ENCODE measurements around the gene MAFB.

The MAFB gene

DNA sequence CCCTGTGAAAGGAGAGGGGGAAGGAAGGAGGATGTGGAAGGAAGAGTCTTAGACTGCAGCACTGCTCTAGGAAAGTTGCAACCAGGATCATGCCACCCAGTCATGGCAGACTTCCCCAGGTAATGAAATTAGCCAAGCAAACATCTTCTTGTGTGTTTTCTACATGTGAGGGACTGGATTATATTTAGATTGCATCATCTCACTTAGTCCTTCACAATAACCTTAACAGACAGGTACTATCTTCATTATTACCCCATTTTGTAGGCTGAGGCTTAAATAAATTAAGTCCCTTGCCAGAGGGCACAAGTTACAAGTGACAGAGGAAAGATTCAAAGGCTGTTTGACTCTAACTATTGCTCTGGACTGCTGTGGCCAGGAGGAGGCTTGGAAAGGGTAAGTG lies 9.7 kb upstream of the MAFB start:
- Histone ChIP-seq H3K4me2 (ENCODE audit: low read length) (no peak overlapping the region), H3K27me3 (ENCODE audit: control insufficient read depth, insufficient read depth, low read length) (peaks cover 44% of the 10 kb centered on the region), H3K9ac (ENCODE audit: low read depth, low read length) (no peak overlapping the region), H3K9me3 (replicated peaks; ENCODE audit: low read length) (no peaks in the 10 kb centered on the region), H3K36me3 (ENCODE audit: insufficient read depth, low read length) (no peaks in the 10 kb centered on the region), H3K4me1 (ENCODE audit: control insufficient read depth, insufficient read depth, low read length) (no peaks in the 10 kb centered on the region), H3K4me3 (ENCODE audit: low read length) (no peak overlapping the region)

DNA sequence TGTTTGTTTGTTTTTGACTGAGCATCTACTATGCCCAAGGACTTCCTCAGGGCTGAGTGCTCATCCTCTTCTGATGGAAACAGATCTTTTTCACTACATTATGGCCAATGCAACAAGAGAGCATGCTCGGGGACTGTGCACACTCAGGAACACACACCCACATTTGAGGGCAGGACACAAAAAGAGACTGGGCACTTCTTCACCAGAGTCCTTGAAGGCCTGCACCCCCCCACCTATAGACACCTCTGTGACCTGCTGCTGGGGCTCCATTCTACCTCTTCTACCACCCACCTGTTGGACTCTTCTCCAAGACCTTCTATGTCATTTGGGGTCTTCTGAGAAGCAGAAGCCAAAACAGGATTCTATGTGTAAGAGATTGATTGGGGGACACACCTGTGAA lies 9.2 kb upstream of the MAFB start:
- Histone ChIP-seq H3K36me3 (ENCODE audit: insufficient read depth, low read length) (no peaks in the 10 kb centered on the region), H3K4me3 (ENCODE audit: low read length) (no peak overlapping the region), H3K9me3 (replicated peaks; ENCODE audit: low read length) (no peaks in the 10 kb centered on the region), H3K4me1 (ENCODE audit: control insufficient read depth, insufficient read depth, low read length) (no peaks in the 10 kb centered on the region), H3K27me3 (ENCODE audit: control insufficient read depth, insufficient read depth, low read length) (peaks cover 47% of the 10 kb centered on the region), H3K9ac (ENCODE audit: low read depth, low read length) (no peak overlapping the region), H3K4me2 (ENCODE audit: low read length) (no peak overlapping the region)

DNA sequence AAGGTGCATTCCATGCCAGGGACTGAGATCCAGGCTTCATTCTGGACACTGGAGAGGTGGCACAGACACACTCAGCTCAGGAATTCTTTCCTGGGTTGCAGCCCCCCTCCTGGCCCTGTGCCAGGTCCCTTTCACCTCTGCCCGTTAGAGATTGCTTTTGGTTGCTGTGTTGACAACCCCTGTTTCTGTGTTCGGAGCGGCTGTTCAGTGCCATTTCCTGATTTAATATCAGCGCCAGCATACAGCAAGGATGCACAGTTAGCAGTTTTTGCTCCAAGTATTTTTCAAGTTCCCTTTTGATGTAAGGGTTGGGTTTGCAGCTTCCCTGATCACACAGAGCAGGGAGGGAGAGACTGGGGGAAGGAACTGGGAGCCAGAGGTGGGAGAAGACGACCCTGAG lies 8.5 kb upstream of the MAFB start:
- Histone ChIP-seq H3K4me2 (ENCODE audit: low read length) (no peak overlapping the region), H3K4me1 (ENCODE audit: control insufficient read depth, insufficient read depth, low read length) (no peaks in the 10 kb centered on the region), H3K27me3 (ENCODE audit: control insufficient read depth, insufficient read depth, low read length) (peaks cover 54% of the 10 kb centered on the region), H3K4me3 (ENCODE audit: low read length) (no peak overlapping the region), H3K9ac (ENCODE audit: low read depth, low read length) (no peak overlapping the region), H3K9me3 (replicated peaks; ENCODE audit: low read length) (no peaks in the 10 kb centered on the region), H3K36me3 (ENCODE audit: insufficient read depth, low read length) (no peaks in the 10 kb centered on the region)

DNA sequence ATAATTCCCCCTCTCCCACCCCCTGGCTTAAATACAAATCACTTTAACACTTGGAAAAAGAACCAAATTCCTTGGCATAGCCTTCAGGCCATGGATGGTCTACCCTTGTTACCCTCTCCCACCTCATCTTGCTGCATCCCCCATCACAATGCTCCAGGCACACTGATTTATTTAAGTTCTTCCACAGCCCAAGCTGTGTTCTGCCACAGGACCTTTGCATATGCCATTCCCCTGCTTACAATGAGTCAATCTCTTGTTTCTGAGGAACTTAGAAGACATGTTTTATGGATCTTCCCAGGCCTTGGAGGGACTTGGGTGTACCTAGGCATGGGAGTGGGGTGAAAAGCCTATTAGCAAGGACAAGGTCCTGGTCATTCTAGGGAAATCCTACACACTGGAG lies 6.2 kb upstream of the MAFB start:
- Histone ChIP-seq H3K27me3 (ENCODE audit: control insufficient read depth, insufficient read depth, low read length) (peaks cover 78% of the 10 kb centered on the region), H3K9ac (ENCODE audit: low read depth, low read length) (no peak overlapping the region), H3K4me1 (ENCODE audit: control insufficient read depth, insufficient read depth, low read length) (peaks cover 2% of the 10 kb centered on the region), H3K4me2 (ENCODE audit: low read length) (no peak overlapping the region), H3K9me3 (replicated peaks; ENCODE audit: low read length) (no peaks in the 10 kb centered on the region), H3K4me3 (ENCODE audit: low read length) (no peak overlapping the region), H3K36me3 (ENCODE audit: insufficient read depth, low read length) (no peaks in the 10 kb centered on the region)

DNA sequence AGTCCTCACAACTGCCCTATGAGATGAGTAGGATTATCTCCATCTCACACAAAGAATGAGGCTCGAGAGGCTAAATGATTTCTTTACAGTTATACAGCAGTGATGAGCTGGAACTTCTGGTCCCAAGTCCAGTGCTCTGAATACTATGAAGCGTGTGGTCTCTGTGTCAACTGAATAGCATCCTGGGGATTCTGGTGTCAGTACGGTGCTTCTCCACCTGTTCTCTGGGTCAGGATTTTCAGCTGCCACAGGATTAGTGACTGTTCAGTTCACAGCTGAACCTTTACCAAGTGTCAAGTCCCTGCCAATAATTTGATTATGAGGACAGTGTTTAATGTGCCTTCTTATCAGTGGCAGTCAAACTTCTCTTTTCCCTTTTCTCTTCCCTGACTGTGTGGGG lies 5.2 kb upstream of the MAFB start:
- Histone ChIP-seq H3K9ac (ENCODE audit: low read depth, low read length) (no peak overlapping the region), H3K36me3 (ENCODE audit: insufficient read depth, low read length) (no peaks in the 10 kb centered on the region), H3K4me3 (ENCODE audit: low read length) (no peak overlapping the region), H3K27me3 (ENCODE audit: control insufficient read depth, insufficient read depth, low read length) (peaks cover 76% of the 10 kb centered on the region), H3K4me2 (ENCODE audit: low read length) (no peak overlapping the region), H3K9me3 (replicated peaks; ENCODE audit: low read length) (no peaks in the 10 kb centered on the region), H3K4me1 (ENCODE audit: control insufficient read depth, insufficient read depth, low read length) (peaks cover 11% of the 10 kb centered on the region)

DNA sequence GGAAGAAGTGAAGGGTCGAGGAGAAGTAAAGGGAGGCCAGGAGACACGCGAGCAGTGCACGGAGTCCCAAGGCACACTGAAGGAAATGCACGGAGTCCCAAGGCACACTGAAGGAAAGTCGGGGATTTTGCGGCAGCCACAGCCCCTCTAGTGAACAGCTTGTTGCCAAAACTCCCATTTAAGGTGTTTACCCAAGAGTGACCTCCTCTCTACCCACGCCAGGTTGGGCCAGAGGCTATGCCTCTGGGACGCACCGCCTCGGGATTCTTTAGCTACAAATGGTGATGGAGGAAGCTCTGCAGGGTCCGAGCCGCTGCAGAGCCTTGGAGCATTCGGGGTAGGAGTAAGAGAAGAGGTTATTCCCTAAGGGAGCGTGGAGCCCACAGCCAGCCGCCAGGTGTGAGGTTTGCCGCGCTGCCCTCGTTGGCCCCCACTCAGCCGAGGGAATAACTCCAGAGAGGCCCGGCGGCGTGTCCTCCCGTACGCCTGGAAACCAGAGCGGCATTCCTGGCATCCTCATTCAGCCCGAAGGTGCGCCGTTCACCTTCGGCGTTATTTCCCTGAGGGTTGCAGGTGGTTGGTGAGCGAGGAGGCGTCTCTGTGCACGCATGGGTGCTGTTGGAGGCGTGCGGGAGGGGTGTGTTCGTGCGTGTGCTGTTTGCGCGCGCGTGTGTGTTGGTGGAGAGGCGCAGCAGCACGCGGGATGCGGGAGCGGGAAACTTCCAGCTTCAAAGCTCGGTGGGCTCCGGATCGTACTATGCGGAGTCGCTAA lies 3.4 kb upstream of the MAFB start:
- no peak overlapping the region for H3K9ac ChIP-seq (ENCODE audit: low read depth, low read length)
- H3K36me3 ChIP-seq (ENCODE audit: insufficient read depth, low read length), result no peaks in the 10 kb centered on the region
- no peak overlapping the region for H3K4me2 ChIP-seq (ENCODE audit: low read length)
- no peaks in the 10 kb centered on the region for H3K9me3 ChIP-seq (replicated peaks; ENCODE audit: low read length)
- peaks cover 81% of the 10 kb centered on the region for H3K27me3 ChIP-seq (ENCODE audit: control insufficient read depth, insufficient read depth, low read length)
- H3K4me3 ChIP-seq (ENCODE audit: low read length), result no peak overlapping the region
- peaks cover 17% of the 10 kb centered on the region for H3K4me1 ChIP-seq (ENCODE audit: control insufficient read depth, insufficient read depth, low read length)

DNA sequence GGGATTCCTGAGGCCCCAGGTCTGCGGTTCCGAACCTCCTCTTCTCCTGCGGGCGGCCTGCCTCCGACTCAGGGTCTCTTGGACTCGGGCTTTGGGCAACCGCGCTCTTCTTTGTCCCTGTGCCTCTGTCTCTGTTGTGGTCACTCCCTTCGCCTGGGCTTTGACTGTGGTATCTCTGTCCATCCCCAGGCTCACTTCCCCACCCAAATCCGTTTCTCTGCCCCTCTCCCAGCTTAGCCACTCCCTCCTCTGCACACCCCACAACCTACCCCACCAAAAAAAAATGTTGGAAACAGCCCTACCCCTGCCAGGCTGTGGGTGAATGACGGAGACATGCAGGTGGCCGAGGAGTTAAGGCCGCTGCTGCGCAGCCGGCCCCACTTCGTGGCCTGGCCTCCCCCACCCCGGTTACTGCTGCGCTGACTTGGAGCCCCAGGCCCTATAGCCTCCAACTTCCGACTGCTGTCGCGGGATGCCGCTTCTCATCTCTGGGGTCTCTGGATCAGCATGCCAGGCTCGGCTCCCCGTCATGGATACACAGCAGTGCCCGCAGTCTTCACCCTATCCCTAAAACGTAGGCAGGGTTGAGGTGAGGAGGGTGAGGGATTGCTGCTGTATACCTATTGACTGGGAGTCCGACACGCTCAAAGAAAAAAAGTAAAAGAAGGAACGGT lies 2.7 kb upstream of the MAFB start:
- peaks cover 17% of the 10 kb centered on the region for H3K4me1 ChIP-seq (ENCODE audit: control insufficient read depth, insufficient read depth, low read length)
- no peaks in the 10 kb centered on the region for H3K9me3 ChIP-seq (replicated peaks; ENCODE audit: low read length)
- H3K4me2 ChIP-seq (ENCODE audit: low read length), result no peak overlapping the region
- no peak overlapping the region for H3K4me3 ChIP-seq (ENCODE audit: low read length)
- peaks cover 84% of the 10 kb centered on the region for H3K27me3 ChIP-seq (ENCODE audit: control insufficient read depth, insufficient read depth, low read length)
- no peaks in the 10 kb centered on the region for H3K36me3 ChIP-seq (ENCODE audit: insufficient read depth, low read length)
- no peak overlapping the region for H3K9ac ChIP-seq (ENCODE audit: low read depth, low read length)

DNA sequence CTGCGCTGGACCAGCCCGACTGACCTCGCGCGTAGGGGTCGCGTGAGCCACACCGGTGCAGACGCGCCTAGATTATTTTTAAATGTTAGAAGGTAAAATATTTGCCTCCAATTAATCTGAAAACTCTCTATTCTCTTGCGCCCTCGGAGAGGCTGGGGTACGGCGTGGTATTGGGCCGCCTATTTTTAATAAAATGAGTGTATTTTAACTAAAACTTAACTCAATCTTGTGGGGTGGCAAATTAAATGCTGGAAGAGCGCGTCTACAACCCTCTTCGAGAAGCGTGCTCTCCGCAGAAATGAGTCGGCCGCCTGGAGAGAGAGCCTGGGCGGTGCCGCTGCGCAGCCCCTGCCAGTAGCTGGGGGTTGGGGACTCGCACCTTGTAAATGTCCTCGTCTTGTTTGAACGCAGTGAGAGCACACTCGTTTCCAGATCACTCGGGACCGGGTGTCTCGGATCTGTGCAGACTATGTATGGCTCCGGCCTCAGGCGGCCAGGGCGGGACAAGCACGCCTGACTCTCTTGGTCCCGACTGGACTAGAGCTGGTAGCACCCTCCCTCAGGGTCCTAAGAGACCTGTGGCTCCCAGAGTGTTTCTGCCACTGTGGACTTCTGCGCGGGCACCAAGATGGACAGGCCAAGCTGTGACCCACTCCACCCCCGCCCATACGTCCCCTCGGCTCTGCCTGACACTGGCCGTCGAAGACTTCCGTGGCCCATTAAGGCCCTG lies 2.0 kb upstream of the MAFB start:
- H3K4me2 ChIP-seq (ENCODE audit: low read length), result no peak overlapping the region
- H3K36me3 ChIP-seq (ENCODE audit: insufficient read depth, low read length), result no peaks in the 10 kb centered on the region
- no peak overlapping the region for H3K9ac ChIP-seq (ENCODE audit: low read depth, low read length)
- peaks cover 17% of the 10 kb centered on the region for H3K4me1 ChIP-seq (ENCODE audit: control insufficient read depth, insufficient read depth, low read length)
- no peaks in the 10 kb centered on the region for H3K9me3 ChIP-seq (replicated peaks; ENCODE audit: low read length)
- H3K4me3 ChIP-seq (ENCODE audit: low read length), result no peak overlapping the region
- peaks cover 84% of the 10 kb centered on the region for H3K27me3 ChIP-seq (ENCODE audit: control insufficient read depth, insufficient read depth, low read length)

DNA sequence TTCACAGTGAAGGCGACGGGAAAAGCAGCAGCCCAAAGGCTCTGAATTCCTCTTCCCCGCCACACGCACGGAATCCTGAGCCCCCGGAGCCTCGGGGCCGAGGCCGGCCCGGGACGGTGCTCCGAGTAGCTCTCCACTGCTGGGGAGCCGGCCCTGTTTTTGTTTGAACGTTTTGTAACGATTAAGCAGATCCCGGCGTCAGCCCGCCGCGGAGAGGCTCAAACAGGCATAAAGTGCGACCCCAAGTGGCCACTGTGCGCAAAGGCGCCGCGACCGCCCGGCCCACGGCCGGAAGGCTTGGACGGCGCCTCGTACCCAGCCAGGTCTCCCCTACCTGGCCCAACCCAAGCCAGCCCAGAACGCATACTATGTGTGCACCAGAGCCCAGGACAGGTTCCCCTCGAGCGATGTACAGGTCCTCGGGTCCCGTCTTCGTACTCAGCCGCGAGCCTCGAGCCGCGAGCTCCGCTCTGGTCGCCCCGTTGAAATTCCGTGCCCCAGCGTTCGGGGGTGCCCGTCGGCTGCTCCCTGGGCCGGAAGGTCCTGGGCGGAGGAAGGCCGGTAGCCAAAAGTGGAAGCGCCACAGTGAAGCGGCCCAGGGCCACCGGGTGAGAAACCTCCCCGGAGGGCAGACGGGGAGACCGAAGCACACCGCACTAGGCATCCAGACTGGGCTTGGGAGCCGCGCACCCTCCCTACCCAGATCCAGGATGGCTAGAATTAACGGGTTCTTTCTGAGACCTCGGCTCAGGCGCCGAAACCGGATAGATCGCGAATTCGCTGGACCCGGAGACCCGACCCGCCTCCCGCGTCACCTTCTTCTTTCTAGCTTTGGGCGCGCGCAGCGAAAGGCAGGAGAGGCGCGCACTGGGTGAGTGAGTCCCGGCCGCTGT lies 1.2 kb upstream of the MAFB start:
- peak overlapping the region; percentile 95 for H3K4me2 ChIP-seq (ENCODE audit: low read length)
- no peaks in the 10 kb centered on the region for H3K36me3 ChIP-seq (ENCODE audit: insufficient read depth, low read length)
- H3K4me3 ChIP-seq (ENCODE audit: low read length), result peak overlapping the region; percentile 76
- peak overlapping the region; percentile 77 for H3K9ac ChIP-seq (ENCODE audit: low read depth, low read length)
- H3K27me3 ChIP-seq (ENCODE audit: control insufficient read depth, insufficient read depth, low read length), result peaks cover 84% of the 10 kb centered on the region
- peaks cover 17% of the 10 kb centered on the region for H3K4me1 ChIP-seq (ENCODE audit: control insufficient read depth, insufficient read depth, low read length)
- H3K9me3 ChIP-seq (replicated peaks; ENCODE audit: low read length), result no peaks in the 10 kb centered on the region

DNA sequence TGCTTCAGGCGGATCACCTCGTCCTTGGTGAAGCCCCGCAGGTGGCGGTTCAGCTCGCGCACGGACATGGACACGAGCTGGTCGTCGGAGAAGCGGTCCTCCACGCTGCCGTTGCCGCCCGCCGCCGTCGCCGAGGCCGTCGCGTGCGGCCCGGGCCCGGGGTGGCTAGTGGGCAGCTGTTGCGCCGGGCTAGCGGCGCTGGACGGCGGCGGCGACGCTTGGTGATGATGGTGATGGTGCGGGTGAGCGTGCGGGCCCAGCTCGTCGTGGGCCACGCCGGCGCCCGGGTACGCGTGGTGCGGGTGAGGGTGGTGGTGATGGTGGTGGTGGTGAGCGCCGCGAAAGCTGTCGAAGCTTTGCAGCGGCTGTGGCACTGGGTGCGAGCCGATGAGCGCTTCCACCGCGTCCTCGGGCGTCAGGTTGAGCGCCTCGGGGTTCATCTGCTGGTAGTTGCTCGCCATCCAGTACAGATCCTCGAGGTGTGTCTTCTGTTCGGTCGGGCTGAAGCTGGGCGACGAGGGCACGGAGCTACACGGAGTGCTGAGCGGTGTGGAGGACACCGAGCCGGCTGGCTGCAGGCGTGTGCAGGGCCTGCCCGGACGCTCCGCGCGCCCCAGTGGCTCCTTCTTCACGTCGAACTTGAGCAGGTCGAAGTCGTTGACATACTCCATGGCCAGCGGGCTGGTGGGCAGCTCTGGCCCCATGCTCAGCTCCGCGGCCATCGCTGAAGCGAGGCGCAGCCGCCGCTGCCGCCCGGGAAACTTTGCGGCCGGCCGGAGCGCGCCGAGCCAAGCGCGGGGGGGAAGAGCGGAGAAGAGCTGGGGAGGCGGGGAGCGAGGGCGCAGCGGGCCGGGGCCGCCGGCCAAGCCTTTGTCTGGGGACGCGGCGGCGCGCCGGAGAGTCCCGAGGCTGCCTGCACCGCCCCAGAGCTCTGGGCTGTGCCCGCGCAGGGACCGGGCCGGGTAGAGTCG lies 622 bp downstream of the MAFB start:
- no peaks in the 10 kb centered on the region for H3K36me3 ChIP-seq (ENCODE audit: insufficient read depth, low read length)
- peaks cover 18% of the 10 kb centered on the region for H3K4me1 ChIP-seq (ENCODE audit: control insufficient read depth, insufficient read depth, low read length)
- peak overlapping the region; percentile 95 for H3K4me2 ChIP-seq (ENCODE audit: low read length)
- H3K9me3 ChIP-seq (replicated peaks; ENCODE audit: low read length), result no peaks in the 10 kb centered on the region
- H3K4me3 ChIP-seq (ENCODE audit: low read length), result peak overlapping the region; percentile 76
- H3K27me3 ChIP-seq (ENCODE audit: control insufficient read depth, insufficient read depth, low read length), result peaks cover 86% of the 10 kb centered on the region
- peak overlapping the region; percentile 41 for H3K9ac ChIP-seq (ENCODE audit: low read depth, low read length)
